ENCODE measurements around the gene GRIK5.
"Not testable (repeated sequence)": the region's sequence is repeated elsewhere in the genome, so short reads cannot be mapped to it uniquely, and the experiment has no call there.

GRIK5 gene

GRCh38 chr19:42051166-42052115 is 18.6 kb downstream of the GRIK5 start:
- no peak for DNase-seq

- DNase-seq = no peak
These were observed 21.0 kb downstream of the GRIK5 start for GRCh38 chr19:42048992-42049391.

GRCh38 chr19:42045575-42045974 is 24.4 kb downstream of the GRIK5 start:
- DNase-seq = no peak

- DNase-seq = no peak
These were observed 27.4 kb downstream of the GRIK5 start for GRCh38 chr19:42042455-42043170.

GRCh38 chr19:42040491-42040890 is 29.5 kb downstream of the GRIK5 start:
- not testable (repeated sequence) for DNase-seq

GRCh38 chr19:42040031-42040430 is 30.0 kb downstream of the GRIK5 start:
- DNase-seq = no peak

GRCh38 chr19:42038666-42039065 is 31.3 kb downstream of the GRIK5 start:
- no peak for DNase-seq

- DNase-seq = no peak
These were observed 32.4 kb downstream of the GRIK5 start for GRCh38 chr19:42037649-42038048.

- peak; percentile 61 for DNase-seq
These were observed 35.2 kb downstream of the GRIK5 start for GRCh38 chr19:42034640-42035391.

GRCh38 chr19:42033413-42033812 is 36.6 kb downstream of the GRIK5 start:
- no peak for DNase-seq

GRCh38 chr19:42032431-42032830 is 37.6 kb downstream of the GRIK5 start:
- DNase-seq = peak; percentile 5

- DNase-seq = no peak
These were observed 39.2 kb downstream of the GRIK5 start for GRCh38 chr19:42030645-42031440.

GRCh38 chr19:42028304-42029216 is 41.4 kb downstream of the GRIK5 start:
- no peak for DNase-seq

GRCh38 chr19:42024622-42025111 is 45.3 kb downstream of the GRIK5 start:
- peak; percentile 27 for DNase-seq

- no peak for DNase-seq
These were observed 46.1 kb downstream of the GRIK5 start for GRCh38 chr19:42023943-42024260.

- DNase-seq = peak; percentile 3
These were observed 46.7 kb downstream of the GRIK5 start for GRCh38 chr19:42023121-42023942.

GRCh38 chr19:42022616-42023015 is 47.4 kb downstream of the GRIK5 start:
- DNase-seq = no peak

- DNase-seq = no peak
These were observed 48.8 kb downstream of the GRIK5 start for GRCh38 chr19:42021185-42021584.

- DNase-seq = no peak
These were observed 51.4 kb downstream of the GRIK5 start for GRCh38 chr19:42018503-42019193.
